Ovary (tissue), 9 donors: ENCODE results near the gene TACC2. TPM values are rescaled to one million over a fixed set of nuclear protein-coding genes. Genes with fewer than 3 reads are reported as not detected.
A peak's percentile ranks its signal among the peaks of the same experiment; 100 is the strongest.
"Not testable (repeated sequence)": the region's sequence is repeated elsewhere in the genome, so short reads cannot be mapped to it uniquely, and the experiment has no call there.

Experiments
- DNase-seq, 5 donors: peaks; one replicate each; pipeline ENCODE4 v3.0.0-alpha.2; 2019 to 2020
- H3K27ac ChIP-seq, 2 donors: fragments of 200-600 bp; one replicate each; pipeline versions ENCODE4 v1.5.1 to v1.8.0; 2019 to 2022
- H3K27me3 ChIP-seq: fragments of 200-600 bp; one replicate; pipeline ENCODE4 v1.8.0; 2022
- H3K36me3 ChIP-seq: fragments of 200-600 bp; sonication (generic); one replicate; pipeline ENCODE4 v1.5.1; 2019
- H3K4me1 ChIP-seq: one replicate; pipeline ENCODE4 v1.8.1; 2013; ENCODE audit warnings: mild to moderate bottlenecking, moderate library complexity; ENCODE audit not compliant: insufficient read depth
- H3K4me3 ChIP-seq: fragments of 200-600 bp; sonication (generic); one replicate; pipeline ENCODE4 v1.5.1; 2017
- H3K9me3 ChIP-seq, 2 donors: fragments of 200-600 bp in 1 of 2; sonication (generic) in 1 of 2; one replicate each; pipeline versions ENCODE4 v1.5.1 to v1.8.1; 2013 to 2019; ENCODE audit warnings: mild to moderate bottlenecking in 1 of 2, moderate library complexity in 1 of 2
- EP300 ChIP-seq: sonication (generic); formaldehyde crosslinking; IDR thresholded peaks from one replicate; pipeline ENCODE4 v1.6.1; 2017; ENCODE audit warnings: antibody characterized with exemption
- POLR2A ChIP-seq: fragments of 450-650 bp; IDR thresholded peaks from one replicate; pipeline ENCODE4 v1.6.1; 2017; ENCODE audit warnings: antibody characterized with exemption, mild to moderate bottlenecking, moderate library complexity
- WGBS, 3 donors: extraction: QIAGEN DNeasy Blood & Tissue Kit in 1 of 3; methylation state at CpG; one replicate each; pipeline versions ENCODE4 v1.1.5 to v1.1.7; 2013 to 2017; 5-methylcytosine and 5-hydroxymethylcytosine counted together
- intact Hi-C, 4 donors: fragments of 100-400 bp; cut with DNase I; formaldehyde crosslinking; loops; one replicate each; pipeline versions ENCODE4 v1.11.0 to v1.15.1; 2022 to 2023
- polyA plus RNA-seq, 2 donors: library from polyadenylated mRNA; stranded (reverse); fragments of 200-250 nt in 1 of 2; fragments of 350-450 nt in 1 of 2; fragmentation: Illumina TruSeq in 1 of 2; extraction: RNeasy Lipid Tissue Mini Kit (QIAGEN cat#74804) in 1 of 2; gene quantifications; one replicate each; pipeline ENCODE4 v1.2.3, GENCODE V29; 2013 to 2014
- total RNA-seq, 7 donors: library from RNA; depleted of rRNA in 2 of 7; stranded (reverse); fragments of >200 nt in 2 of 7; fragmentation: NEBNext Ultra II Directional in 3 of 7; extraction: Animal tissue kit (Norgen Biotek cat#: 25700) in 3 of 7; gene quantifications; one replicate each; pipeline versions ENCODE4 v1.1.0 to v1.2.4, GENCODE V29; 2016 to 2023
- TF ChIP-seq, protein P1 (sequence below), 3 donors: fragments of 450-650 bp in 2 of 3; fragments of 200-600 bp in 1 of 3; IDR thresholded peaks; one replicate each; pipeline versions ENCODE4 v1.5.1 to v1.8.0; 2016 to 2022; ENCODE audit warnings: antibody characterized with exemption in 3 of 3, mild to moderate bottlenecking in 1 of 3
- donor health status: DM: no; HTN: no; CAD: no; lungs with moderate emphysema.
- donor health status: DM: no; HTN: no; CAD: no.
- donor health status: Bipolar disorder and iron deficiency.
- donor health status: DM: yes; HTN: yes; CAD: no.
- donor health status: DM: no; HTN: no; CAD: no.
- donor health status: DM: yes; HTN: yes; CAD: no.

Gene TACC2
- total and polyA plus RNA-seq, 9 donors: 6.1 to 66.4 (median 14.2) TPM

DNA sequence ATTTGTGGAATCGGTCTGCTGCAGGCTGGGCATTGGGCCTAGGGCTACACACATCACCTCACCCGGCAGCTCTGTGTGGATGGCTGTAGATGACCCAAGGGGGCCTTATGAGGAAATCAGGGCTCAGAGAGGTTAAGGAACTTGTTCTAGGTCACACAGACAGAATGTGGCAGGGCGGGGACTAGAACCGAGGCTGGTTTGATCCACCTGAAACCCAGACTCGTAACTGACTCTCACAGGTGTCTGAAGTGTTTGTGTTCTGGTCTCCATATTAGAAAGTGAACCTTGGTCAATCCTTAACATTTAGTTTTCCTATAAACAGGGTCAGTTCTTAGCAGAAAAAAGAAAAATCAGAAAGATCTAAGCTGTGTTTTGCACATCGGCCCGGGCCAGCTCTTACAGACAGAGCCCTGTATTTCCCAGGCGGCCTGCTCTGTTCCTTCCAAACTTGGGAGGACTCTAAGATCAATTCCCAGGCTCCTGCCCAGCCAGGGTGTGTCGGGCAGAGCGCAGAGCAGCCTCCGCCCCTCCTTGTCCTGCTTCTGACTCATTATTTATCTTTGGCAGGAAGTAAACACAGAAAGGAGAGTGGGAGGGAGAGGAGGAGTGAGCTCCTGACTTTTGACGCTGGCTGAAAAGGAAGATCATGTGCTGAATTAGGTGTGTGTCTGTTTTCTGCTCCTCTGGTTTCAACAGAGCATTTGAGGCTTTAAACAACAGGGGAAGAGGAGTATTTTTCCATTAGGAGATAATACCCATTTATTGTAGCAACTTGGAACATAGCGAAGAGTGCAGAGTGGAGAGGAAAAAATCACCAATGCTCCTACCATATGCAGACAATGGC lies 74.1 kb downstream of the TACC2 start:
- peaks cover 2% of the 10 kb centered on the region for H3K4me1 ChIP-seq
- intact Hi-C loops: loop anchor here in 1 of 4 donors (10.0 kb wide), 1 partner anchor 128 kb away; no protein-coding TSS in a partner anchor
- no peaks in the 10 kb centered on the region for H3K27me3 ChIP-seq
- H3K27ac ChIP-seq: peak overlapping the region; percentile 67 to 68
- no peaks in the 10 kb centered on the region for H3K36me3 ChIP-seq
- no peaks in the 10 kb centered on the region for H3K9me3 ChIP-seq
- peak; percentile 77 to 89 (median 79) for DNase-seq
- TF ChIP-seq POLR2A: no peak
- peak; percentile 38 for TF ChIP-seq EP300
- no peak overlapping the region for H3K4me3 ChIP-seq
- 24 to 32% (median 29%) methylated on average over 13 of the region's 13 CpGs for WGBS, 3 donors

- DNase-seq, H3K27ac ChIP-seq, H3K9me3 ChIP-seq, H3K4me3 ChIP-seq, H3K4me1 ChIP-seq, H3K36me3 ChIP-seq, H3K27me3 ChIP-seq: not testable (repeated sequence)
- 94 to 98% (median 94%) methylated on average over 9 of the region's 9 CpGs for WGBS, 3 donors
- intact Hi-C loops: loop anchor here in 1 of 4 donors (10.0 kb wide), 1 partner anchor 132 kb away; no protein-coding TSS in a partner anchor
These were observed 77.5 kb downstream of the TACC2 start for GRCh38 chr10:122066337-122066939.

GRCh38 chr10:122068844-122069243 lies 79.9 kb downstream of the TACC2 start:
- Histone ChIP-seq H3K9me3 (no peaks in the 10 kb centered on the region), H3K27ac (no peak overlapping the region), H3K4me3 (no peak overlapping the region), H3K36me3 (no peaks in the 10 kb centered on the region), H3K4me1 (no peaks in the 10 kb centered on the region), H3K27me3 (no peaks in the 10 kb centered on the region)
- TF ChIP-seq POLR2A (no peak), EP300 (no peak)
- TF ChIP-seq, protein P1, sequence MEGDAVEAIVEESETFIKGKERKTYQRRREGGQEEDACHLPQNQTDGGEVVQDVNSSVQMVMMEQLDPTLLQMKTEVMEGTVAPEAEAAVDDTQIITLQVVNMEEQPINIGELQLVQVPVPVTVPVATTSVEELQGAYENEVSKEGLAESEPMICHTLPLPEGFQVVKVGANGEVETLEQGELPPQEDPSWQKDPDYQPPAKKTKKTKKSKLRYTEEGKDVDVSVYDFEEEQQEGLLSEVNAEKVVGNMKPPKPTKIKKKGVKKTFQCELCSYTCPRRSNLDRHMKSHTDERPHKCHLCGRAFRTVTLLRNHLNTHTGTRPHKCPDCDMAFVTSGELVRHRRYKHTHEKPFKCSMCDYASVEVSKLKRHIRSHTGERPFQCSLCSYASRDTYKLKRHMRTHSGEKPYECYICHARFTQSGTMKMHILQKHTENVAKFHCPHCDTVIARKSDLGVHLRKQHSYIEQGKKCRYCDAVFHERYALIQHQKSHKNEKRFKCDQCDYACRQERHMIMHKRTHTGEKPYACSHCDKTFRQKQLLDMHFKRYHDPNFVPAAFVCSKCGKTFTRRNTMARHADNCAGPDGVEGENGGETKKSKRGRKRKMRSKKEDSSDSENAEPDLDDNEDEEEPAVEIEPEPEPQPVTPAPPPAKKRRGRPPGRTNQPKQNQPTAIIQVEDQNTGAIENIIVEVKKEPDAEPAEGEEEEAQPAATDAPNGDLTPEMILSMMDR (IDR thresholded peaks at IDR 0.05): no peak
- DNase-seq: peak in 1 of 5 donors; percentile 6
- WGBS, 3 donors: 92 to 95% (median 93%) methylated on average over 12 of the region's 12 CpGs
- intact Hi-C loops: loop anchor here in 1 of 4 donors (10.0 kb wide), 1 partner anchor 134 kb away; no protein-coding TSS in a partner anchor

GRCh38 chr10:122072491-122072890 lies 83.5 kb downstream of the TACC2 start:
- Histone ChIP-seq H3K9me3 (no peaks in the 10 kb centered on the region), H3K4me3 (no peak overlapping the region), H3K36me3 (no peaks in the 10 kb centered on the region), H3K4me1 (no peaks in the 10 kb centered on the region), H3K27me3 (no peaks in the 10 kb centered on the region), H3K27ac (no peak overlapping the region)
- WGBS, 3 donors: 94 to 95% (median 95%) methylated on average over 9 of the region's 9 CpGs
- intact Hi-C loops: no loop called here
- no peak for TF ChIP-seq EP300
- TF ChIP-seq POLR2A: no peak
- TF ChIP-seq, protein P1 (IDR thresholded peaks at IDR 0.05): no peak
- peak in 1 of 5 donors; percentile 6 for DNase-seq

- H3K4me1 ChIP-seq: no peaks in the 10 kb centered on the region
- no peak overlapping the region for H3K4me3 ChIP-seq
- H3K27ac ChIP-seq: no peak overlapping the region
- 93 to 95% (median 93%) methylated on average over 7 of the region's 7 CpGs for WGBS, 3 donors
- H3K27me3 ChIP-seq: no peaks in the 10 kb centered on the region
- no peaks in the 10 kb centered on the region for H3K36me3 ChIP-seq
- DNase-seq: peak in 1 of 5 donors; percentile 3
- no peaks in the 10 kb centered on the region for H3K9me3 ChIP-seq
- intact Hi-C loops: no loop called here
- TF ChIP-seq EP300: no peak
- TF ChIP-seq, protein P1 (IDR thresholded peaks at IDR 0.05): no peak
- TF ChIP-seq POLR2A: no peak
These were observed 84.5 kb downstream of the TACC2 start for GRCh38 chr10:122073508-122073907.
